ENCODE measurements around the gene EPS8L2. TPM values are rescaled to one million over a fixed set of nuclear protein-coding genes. Genes with fewer than 3 reads are reported as not detected.

The EPS8L2 gene
- total and polyA plus RNA-seq, 2 donors (not counting 1 experiment from before 2014, with no cell fraction given) = 13.9 to 22.7 TPM

GRCh38 chr11:701741-702461 lies 4.1 kb upstream of the EPS8L2 start:
- Histone ChIP-seq H3K79me2 (ENCODE audit: control insufficient read depth, insufficient read depth, low read length) (peaks cover 10% of the 10 kb centered on the region), H2AFZ (ENCODE audit: insufficient read depth, low read depth, low read length, poor library complexity, severe bottlenecking) (no peak overlapping the region), H3K9ac (ENCODE audit: low read length) (no peak overlapping the region), H3K4me2 (replicated peaks; ENCODE audit: low read depth, low read length, poor library complexity, severe bottlenecking) (no peak overlapping the region), H4K20me1 (ENCODE audit: control insufficient read depth, insufficient read depth, low read length, poor library complexity, severe bottlenecking) (peaks cover 12% of the 10 kb centered on the region), H3K4me1 (ENCODE audit: control insufficient read depth in 2 of 2, insufficient read depth in 2 of 2, low read length in 2 of 2) (peaks cover 16 to 22% of the 10 kb centered on the region in 2 donors), H3K36me3 (replicated peaks in 1 of 2; ENCODE audit: control extremely low read depth in 1 of 2, control insufficient read depth in 1 of 2, extremely low read depth in 1 of 2, insufficient read depth in 2 of 2, low read length in 1 of 2) (peaks cover 0 to 19% of the 10 kb centered on the region in 2 experiments), H3K27ac (ENCODE audit: low read length in 2 of 2) (no peak overlapping the region), H3K27me3 (replicated peaks in 1 of 4; ENCODE audit: control extremely low read depth in 1 of 4, control insufficient read depth in 3 of 4, insufficient read depth in 4 of 4, low read length in 3 of 4) (peaks cover 0 to 12% (median 6%) of the 10 kb centered on the region in 4 experiments), H3K4me3 (ENCODE audit: control extremely low read depth in 1 of 5, extremely low read depth in 1 of 5, insufficient read depth in 1 of 5, low read depth in 2 of 5, low read length in 4 of 5) (no peak overlapping the region), H3K9me3 (ENCODE audit: control extremely low read depth in 1 of 3, control insufficient read depth in 2 of 3, insufficient read depth in 1 of 3, low read length in 2 of 3) (no peaks in the 10 kb centered on the region)
- TF ChIP-seq EZH2 (IDR thresholded peaks at IDR 0.05; ENCODE audit: borderline replicate concordance, insufficient read depth, low read depth, low read length, poor library complexity, severe bottlenecking) = no peak
- TF ChIP-seq CTCF (IDR thresholded peaks at IDR 0.05) = no peak
- intact Hi-C loops (cut with micrococcal nuclease) = no loop called here
- H3K27me3 Mint-ChIP-seq = no peaks in the 10 kb centered on the region
- no peak overlapping the region for H3K27ac Mint-ChIP-seq
- 97% methylated on average over 21 of the region's 22 CpGs for WGBS (ENCODE audit: insufficient coverage)
- no peak for ATAC-seq (ENCODE audit: low read depth)
- peaks cover 18% of the 10 kb centered on the region for H3K4me1 Mint-ChIP-seq
- DNase-seq = no peak
- H3K4me3 Mint-ChIP-seq = no peak overlapping the region
- CTCF ChIA-PET = interaction anchor here (2.0 kb wide), 1 partner anchor 23 kb away, joined by 7 read pairs; no protein-coding TSS in a partner anchor
- POLR2A ChIA-PET = no interaction called here
- H3K9me3 Mint-ChIP-seq (ENCODE audit: insufficient read depth) = no peaks in the 10 kb centered on the region
